GM23338 (cell line): ENCODE measurements around the gene UNC93B1.
"Not testable (repeated sequence)": the region's sequence is repeated elsewhere in the genome, so short reads cannot be mapped to it uniquely, and the experiment has no call there.

Experiments
- EZH2phosphoT487 ChIP-seq: fragments of 200-600 bp; sonication (generic); IDR thresholded peaks from one replicate; pipeline ENCODE4 v1.8.1; 2018; ENCODE audit warnings: antibody characterized with exemption; ENCODE audit not compliant: unreplicated experiment
- POLR2AphosphoS5 ChIP-seq: IDR thresholded peaks from 2 replicates; pipeline ENCODE4 v1.6.1; 2016; ENCODE audit warnings: antibody characterized with exemption, low read depth
- TF ChIP-seq, protein P1 (sequence below), 2 experiments: fragments of 200-600 bp in 1 of 2; sonication (generic) in 1 of 2; conservative IDR thresholded peaks; 2 replicates each; pipeline versions ENCODE4 v1.5.1 to v1.6.1; 2016 to 2017; ENCODE audit warnings: antibody characterized with exemption in 2 of 2, low read depth in 2 of 2, mild to moderate bottlenecking in 2 of 2, moderate library complexity in 1 of 2

DNA sequence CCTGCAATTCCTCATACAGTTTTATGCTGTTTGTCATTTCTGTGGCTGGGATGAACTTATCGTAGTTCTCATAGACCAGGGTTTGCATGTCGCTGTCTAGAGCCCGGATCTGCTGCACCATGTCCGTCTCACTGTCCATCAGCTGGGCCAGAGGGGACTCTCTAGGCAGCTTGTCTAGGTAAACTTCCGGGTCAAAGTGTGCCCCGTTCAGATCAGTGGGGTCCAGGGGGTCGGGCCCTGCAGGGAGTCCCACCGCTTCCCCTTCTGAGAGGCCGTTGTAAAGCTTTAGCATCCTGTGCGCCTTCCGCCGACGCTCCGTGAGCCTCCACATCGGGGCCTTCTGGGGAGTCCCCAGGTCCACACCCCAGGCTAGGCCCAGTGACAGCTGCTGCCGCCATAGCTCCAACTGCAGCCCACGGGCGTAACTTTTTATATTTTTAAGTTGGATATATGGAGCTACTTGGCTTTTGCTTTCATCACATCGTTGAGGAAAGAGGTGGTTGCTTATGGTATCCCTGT lies 38.0 kb downstream of the UNC93B1 start:
- not testable (repeated sequence) for TF ChIP-seq POLR2AphosphoS5, EZH2phosphoT487
- TF ChIP-seq, protein P1, sequence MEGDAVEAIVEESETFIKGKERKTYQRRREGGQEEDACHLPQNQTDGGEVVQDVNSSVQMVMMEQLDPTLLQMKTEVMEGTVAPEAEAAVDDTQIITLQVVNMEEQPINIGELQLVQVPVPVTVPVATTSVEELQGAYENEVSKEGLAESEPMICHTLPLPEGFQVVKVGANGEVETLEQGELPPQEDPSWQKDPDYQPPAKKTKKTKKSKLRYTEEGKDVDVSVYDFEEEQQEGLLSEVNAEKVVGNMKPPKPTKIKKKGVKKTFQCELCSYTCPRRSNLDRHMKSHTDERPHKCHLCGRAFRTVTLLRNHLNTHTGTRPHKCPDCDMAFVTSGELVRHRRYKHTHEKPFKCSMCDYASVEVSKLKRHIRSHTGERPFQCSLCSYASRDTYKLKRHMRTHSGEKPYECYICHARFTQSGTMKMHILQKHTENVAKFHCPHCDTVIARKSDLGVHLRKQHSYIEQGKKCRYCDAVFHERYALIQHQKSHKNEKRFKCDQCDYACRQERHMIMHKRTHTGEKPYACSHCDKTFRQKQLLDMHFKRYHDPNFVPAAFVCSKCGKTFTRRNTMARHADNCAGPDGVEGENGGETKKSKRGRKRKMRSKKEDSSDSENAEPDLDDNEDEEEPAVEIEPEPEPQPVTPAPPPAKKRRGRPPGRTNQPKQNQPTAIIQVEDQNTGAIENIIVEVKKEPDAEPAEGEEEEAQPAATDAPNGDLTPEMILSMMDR (conservative IDR thresholded peaks at IDR 0.05; ENCODE audit: low read depth in 2 of 2), result not testable (repeated sequence)
